T47D (cell line): ENCODE measurements around the gene PAN2.
A peak's percentile ranks its signal among the peaks of the same experiment; 100 is the strongest.

Experiments
- DNase-seq, 2 experiments: peaks; one replicate each; pipeline versions ENCODE4 v3.0.0 to v3.0.0-alpha.2; 2011 to 2012; ENCODE audit warnings: low read depth in 1 of 2, low spot score in 1 of 2
- JUND ChIP-seq: IDR thresholded peaks from 2 replicates; pipeline ENCODE4 v1.6.1; 2012; ENCODE audit warnings: low read depth
- in situ Hi-C: cut with HindIII; loops from 2 replicates; pipeline ENCODE4 v1.10.0; 2016; ENCODE audit warnings: low sequenced_read_pairs, low pct_unique_long_range_greater_than_20kb

PAN2 gene

DNA sequence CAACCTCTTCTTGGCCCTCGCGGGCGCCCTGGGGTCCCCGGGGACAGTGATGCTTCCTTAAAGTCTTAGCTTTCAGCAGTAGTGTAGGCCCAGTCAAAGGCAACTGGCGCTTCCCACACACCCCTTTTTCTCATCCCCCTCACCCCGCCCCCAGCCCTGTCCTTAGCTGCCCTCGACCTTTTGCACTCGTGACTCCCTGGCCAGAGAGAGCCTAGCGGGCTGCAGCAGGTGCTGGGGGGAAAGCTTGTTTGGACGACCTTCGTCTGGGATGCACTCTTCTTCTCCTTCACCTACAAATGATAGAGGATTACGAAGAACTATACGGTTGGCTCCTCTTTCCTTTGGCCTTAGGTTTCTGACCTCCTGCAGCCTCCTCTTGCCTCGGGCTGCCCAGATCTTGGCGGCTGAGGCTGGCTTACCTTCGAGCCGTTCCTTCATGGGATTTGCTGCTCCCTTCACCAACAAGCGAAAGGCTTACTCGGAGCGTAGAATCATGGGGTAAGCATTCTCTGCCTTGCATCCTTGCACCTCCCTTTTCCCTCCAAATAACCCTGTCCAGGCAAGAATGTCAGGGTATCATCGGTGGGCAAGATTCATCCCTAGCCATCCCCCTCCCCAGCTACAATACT, 66.2 kb downstream of the PAN2 start:
- in situ Hi-C loops, result no loop called here
- no peak for DNase-seq
- TF ChIP-seq JUND, result no peak

DNA sequence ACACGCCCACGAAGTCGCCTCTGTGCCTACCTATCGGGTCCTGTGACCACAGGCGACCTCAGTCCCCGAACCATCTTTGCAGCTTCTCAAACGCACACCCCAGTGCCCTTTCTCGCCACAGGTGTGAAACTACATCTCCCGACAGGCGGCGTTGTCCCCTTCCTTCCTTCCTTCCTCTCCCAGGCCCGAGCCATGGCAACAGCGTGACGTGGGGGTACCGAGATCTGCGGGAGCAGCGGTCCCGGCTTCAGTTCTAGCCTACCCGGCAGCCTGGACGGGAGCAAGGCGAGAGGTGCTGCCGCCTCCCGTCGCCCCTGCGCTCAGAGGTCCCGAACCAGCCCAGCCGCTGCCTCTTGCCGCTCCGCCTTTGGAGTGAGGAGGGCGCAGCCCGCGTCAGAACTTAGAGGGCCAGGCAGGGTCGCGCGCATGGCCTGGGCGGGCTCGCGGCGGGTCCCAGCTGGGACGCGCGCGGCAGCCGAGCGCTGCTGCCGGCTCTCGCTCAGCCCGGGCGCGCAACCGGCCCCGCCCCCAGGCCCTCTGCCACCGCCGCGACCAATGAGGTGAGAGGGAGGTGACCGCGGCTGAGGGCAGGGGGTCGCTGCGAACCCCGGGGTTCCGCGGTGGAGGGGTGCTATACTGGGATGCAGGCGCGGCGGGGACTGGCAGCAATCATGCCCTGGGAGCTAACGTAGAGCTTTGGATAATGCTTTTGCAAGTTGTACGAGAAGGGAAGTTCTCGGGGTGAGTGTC, 66.9 kb downstream of the PAN2 start, which contains the start of gene COQ10A:
COQ10A (plus strand) TSS at position 250 of the 750 bp plus-strand sequence; CDS start at position 427, 177 bp downstream.
- TF ChIP-seq JUND, result no peak
- in situ Hi-C loops, result no loop called here
- peak; percentile 92 to 96 for DNase-seq
